ENCODE measurements around the gene CARMIL3.

Gene CARMIL3

DNA sequence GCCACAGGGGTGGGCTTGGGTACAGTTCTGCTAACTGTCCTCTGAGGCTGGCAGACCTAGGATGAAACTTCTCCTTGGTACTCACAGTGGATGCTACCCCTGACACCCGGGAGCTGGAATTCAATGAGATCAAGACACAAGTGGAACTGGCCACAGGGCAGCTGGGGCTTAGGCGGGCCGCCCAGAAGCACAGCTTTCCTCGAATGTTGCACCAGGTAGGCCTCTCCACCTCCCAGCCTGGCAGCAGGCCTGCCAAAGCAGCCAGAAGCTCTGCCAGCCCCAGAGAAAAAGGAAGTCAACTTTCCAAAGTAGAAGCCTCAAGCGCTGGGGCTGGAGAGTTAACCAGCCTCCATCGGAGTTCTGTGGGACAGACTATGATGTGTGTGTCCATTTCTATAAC, 65.4 kb downstream of the CARMIL3 start:
- DNase-seq (ENCODE audit: low spot score): peak; percentile 30

Data from hematopoietic multipotent progenitor cell treated with erythropoietin and hydrocortisone succinate and interleukin-3 and kit ligand, for 17 days (in vitro differentiated cells).